Activated naive CD4-positive, alpha-beta T cell treated with anti-CD3 and anti-CD28 coated beads, Interleukin-2, amount 50 U/mL, for 24 hours (primary cell): ENCODE results near the gene UCN2.
A peak's percentile ranks its signal among the peaks of the same experiment; 100 is the strongest.

Experiments used
- H3K27ac Mint-ChIP-seq: one replicate; pipeline ENCODE4 v1.8.0; 2021; ENCODE audit warnings: mild to moderate bottlenecking, mixed read lengths
- H3K27me3 Mint-ChIP-seq: one replicate; pipeline ENCODE4 v1.8.0; 2021; ENCODE audit warnings: mixed read lengths
- H3K36me3 Mint-ChIP-seq: one replicate; pipeline ENCODE4 v1.8.0; 2021; ENCODE audit warnings: mixed read lengths
- H3K4me1 Mint-ChIP-seq: one replicate; pipeline ENCODE4 v1.8.0; 2021; ENCODE audit warnings: mixed read lengths
- H3K4me3 Mint-ChIP-seq: one replicate; pipeline ENCODE4 v1.8.0; 2021; ENCODE audit warnings: mild to moderate bottlenecking, mixed read lengths
- H3K9me3 Mint-ChIP-seq: one replicate; pipeline ENCODE4 v1.8.0; 2021; ENCODE audit warnings: mixed read lengths

Gene UCN2, protein sequence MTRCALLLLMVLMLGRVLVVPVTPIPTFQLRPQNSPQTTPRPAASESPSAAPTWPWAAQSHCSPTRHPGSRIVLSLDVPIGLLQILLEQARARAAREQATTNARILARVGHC

DNA sequence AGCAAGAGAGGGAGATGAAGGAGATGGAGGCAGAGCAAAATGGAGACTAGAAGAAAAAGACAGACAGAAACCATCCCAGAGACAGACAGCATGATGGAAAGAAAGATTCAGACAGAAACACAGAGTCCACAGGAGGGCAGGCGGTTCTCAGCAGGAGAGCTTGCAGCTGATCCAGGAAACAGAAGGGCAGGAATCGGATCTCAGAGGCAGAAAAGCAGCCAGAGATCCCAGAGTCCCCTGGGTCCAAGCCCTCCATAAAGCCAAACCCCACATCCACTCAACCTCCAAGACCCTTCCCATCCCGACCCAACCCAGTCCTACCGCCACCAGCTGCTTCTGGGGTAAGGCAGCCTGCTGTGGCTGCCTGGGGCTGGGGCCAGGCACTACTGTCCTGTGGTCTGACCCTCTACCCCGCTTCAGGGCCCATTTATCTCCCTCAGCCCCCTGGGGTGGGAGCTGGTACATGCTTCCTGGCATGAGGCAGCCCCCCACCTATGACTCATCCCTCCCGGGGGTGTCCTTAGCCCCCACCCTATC lies at the start of gene UCN2:
Gene UCN2 (minus strand): TSS at position 400 of the 537 bp plus-strand sequence. CDS start 657 bp downstream, outside the sequence.
- Mint-ChIP-seq H3K4me1 (peaks cover 4% of the 10 kb centered on the region), H3K27me3 (no peaks in the 10 kb centered on the region)

DNA sequence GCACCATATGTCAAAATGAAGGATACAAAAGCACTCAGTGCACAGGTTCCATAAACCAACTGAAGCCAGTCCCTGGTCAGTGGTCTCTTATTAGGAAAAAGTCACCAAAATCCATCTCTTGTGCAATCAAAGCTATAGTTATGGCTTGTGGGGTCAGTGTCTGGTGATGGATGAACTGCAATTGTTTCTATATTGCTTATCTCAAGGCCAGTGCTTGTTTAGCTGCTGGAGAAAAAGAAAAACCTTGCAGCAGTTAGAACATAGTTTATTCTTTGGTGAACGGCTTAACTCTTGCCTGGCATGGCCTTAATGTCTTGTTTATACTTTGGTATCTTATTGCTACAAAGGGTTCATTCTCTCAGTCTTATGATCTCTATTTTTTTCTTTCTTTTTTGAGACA lies 48.7 kb upstream of the UCN2 start:
- no peaks in the 10 kb centered on the region for H3K9me3 Mint-ChIP-seq
- H3K4me3 Mint-ChIP-seq = no peak overlapping the region
- H3K27me3 Mint-ChIP-seq = no peaks in the 10 kb centered on the region
- peaks cover 4% of the 10 kb centered on the region for H3K36me3 Mint-ChIP-seq
- H3K4me1 Mint-ChIP-seq = peaks cover 16% of the 10 kb centered on the region
- no peak overlapping the region for H3K27ac Mint-ChIP-seq

More for the DNA sequence above, at the start of gene UCN2:
- H3K36me3 Mint-ChIP-seq = no peaks in the 10 kb centered on the region
- H3K9me3 Mint-ChIP-seq = no peaks in the 10 kb centered on the region
- H3K27ac Mint-ChIP-seq = peak within 1 kb of the TSS; percentile 17
- no peak within 1 kb of the TSS for H3K4me3 Mint-ChIP-seq

DNA sequence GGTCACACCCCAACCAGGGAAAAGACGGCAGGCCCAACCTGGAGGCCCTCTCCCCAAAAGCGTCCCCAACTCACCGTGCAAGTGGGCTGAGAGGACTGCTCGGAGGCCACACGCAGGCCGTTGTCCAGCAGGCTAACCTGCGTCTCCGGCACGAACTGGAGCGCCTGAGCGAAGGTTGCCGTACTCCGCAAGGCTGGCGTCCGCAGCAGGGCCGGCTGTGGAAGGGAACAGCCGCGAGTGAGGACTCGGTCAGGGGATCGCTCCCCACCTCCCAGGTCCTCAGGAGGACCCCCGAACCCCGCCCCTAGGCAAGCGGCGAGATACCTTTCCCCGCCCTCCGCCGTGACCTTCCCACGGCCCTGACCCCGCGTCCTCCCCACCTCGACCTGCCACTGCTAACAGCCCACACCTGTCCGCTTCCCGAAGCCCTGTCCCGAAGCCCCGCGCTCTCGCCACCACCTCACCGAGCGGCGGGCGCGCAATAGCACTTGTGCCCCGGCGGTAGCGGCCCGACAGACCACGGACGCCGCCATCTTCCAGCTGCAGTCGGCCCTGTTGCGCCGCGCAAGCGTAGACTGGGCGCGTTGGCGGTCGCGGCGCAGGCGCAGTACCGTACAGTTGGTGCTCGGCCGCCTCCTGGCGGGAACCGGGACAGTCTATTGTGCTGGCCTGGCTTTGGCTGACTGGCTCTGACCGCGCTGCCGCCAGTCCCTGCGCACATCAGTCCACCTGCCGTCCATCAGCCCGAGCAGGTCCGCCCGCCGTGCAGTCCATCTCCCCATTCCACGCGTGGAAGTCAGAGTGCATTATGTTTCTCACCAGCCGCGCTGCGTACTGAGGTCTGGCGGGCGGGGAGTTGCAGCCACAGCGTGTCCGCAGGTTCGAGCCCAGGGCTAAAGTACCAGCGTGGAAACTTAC lies 45.8 kb upstream of the UCN2 start, which contains the start of gene UQCRC1:
Gene UQCRC1 (minus strand): TSS at position 559 of the 918 bp plus-strand sequence. CDS start 26 bp downstream, at position 533.
- no peaks in the 10 kb centered on the region for H3K27me3 Mint-ChIP-seq
- peak within 1 kb of the TSS; percentile 99 for H3K4me3 Mint-ChIP-seq
- H3K4me1 Mint-ChIP-seq = peaks cover 16% of the 10 kb centered on the region
- peaks cover 6% of the 10 kb centered on the region for H3K36me3 Mint-ChIP-seq
- no peaks in the 10 kb centered on the region for H3K9me3 Mint-ChIP-seq
- peak within 1 kb of the TSS; percentile 99 for H3K27ac Mint-ChIP-seq

- no peaks in the 10 kb centered on the region for H3K9me3 Mint-ChIP-seq
- H3K27ac Mint-ChIP-seq = no peak overlapping the region
- peaks cover 16% of the 10 kb centered on the region for H3K4me1 Mint-ChIP-seq
- no peaks in the 10 kb centered on the region for H3K27me3 Mint-ChIP-seq
- no peak overlapping the region for H3K4me3 Mint-ChIP-seq
- H3K36me3 Mint-ChIP-seq = peaks cover 10% of the 10 kb centered on the region
Observed at GRCh38 chr3:48607519-48607918, 43.9 kb upstream of the UCN2 start.

GRCh38 chr3:48601622-48601994 lies 38.0 kb upstream of the UCN2 start:
- Mint-ChIP-seq H3K27ac (no peak overlapping the region), H3K36me3 (peaks cover 7% of the 10 kb centered on the region)

GRCh38 chr3:48600711-48601621 lies 37.4 kb upstream of the UCN2 start:
- Mint-ChIP-seq H3K36me3 (peaks cover 7% of the 10 kb centered on the region), H3K9me3 (no peaks in the 10 kb centered on the region), H3K27ac (no peak overlapping the region), H3K4me3 (no peak overlapping the region), H3K4me1 (no peaks in the 10 kb centered on the region), H3K27me3 (no peaks in the 10 kb centered on the region)

More at GRCh38 chr3:48601622-48601994, 38.0 kb upstream of the UCN2 start:
- H3K9me3 Mint-ChIP-seq = no peaks in the 10 kb centered on the region
- H3K4me1 Mint-ChIP-seq = no peaks in the 10 kb centered on the region
- H3K4me3 Mint-ChIP-seq = no peak overlapping the region
- H3K27me3 Mint-ChIP-seq = no peaks in the 10 kb centered on the region

DNA sequence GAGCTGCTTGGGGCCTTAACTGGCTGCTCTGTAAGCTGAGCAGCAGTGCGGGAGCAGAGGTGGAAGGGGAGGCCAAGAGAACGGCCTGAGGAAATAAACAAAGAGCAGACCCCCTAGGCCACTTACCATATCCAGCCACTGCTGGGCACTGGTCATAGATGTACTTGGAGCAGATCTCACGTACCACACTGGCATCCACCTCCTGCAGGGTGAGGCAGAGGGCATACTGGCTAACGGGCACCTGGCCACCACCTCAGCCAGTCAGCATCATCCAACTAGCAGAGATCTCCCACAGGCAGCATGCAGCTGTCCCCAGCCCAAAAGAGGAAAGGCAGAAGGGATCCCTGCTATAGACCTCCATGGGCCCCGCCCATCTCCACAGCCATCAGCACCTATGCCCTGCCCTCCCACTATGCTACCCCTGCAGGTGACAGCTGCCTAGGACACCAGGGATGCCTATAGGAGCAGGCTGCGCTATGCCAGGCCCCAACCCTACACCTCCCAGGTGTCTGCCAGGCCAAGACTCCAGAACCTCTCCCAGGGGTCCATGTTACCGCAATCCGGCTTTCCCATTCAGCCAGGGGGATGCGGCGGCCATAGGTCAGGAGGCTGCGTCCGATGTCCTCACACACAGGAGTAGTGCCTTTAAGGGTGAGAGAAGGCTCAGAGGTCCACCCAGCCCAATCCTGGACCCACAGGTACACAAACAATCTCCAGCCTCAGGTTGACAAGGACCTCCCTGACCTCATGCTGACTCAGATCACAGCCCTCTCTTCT lies 36.1 kb upstream of the UCN2 start:
- no peaks in the 10 kb centered on the region for H3K27me3 Mint-ChIP-seq
- H3K27ac Mint-ChIP-seq = no peak overlapping the region
- no peak overlapping the region for H3K4me3 Mint-ChIP-seq
- no peaks in the 10 kb centered on the region for H3K4me1 Mint-ChIP-seq
- H3K36me3 Mint-ChIP-seq = peaks cover 7% of the 10 kb centered on the region
- no peaks in the 10 kb centered on the region for H3K9me3 Mint-ChIP-seq

DNA sequence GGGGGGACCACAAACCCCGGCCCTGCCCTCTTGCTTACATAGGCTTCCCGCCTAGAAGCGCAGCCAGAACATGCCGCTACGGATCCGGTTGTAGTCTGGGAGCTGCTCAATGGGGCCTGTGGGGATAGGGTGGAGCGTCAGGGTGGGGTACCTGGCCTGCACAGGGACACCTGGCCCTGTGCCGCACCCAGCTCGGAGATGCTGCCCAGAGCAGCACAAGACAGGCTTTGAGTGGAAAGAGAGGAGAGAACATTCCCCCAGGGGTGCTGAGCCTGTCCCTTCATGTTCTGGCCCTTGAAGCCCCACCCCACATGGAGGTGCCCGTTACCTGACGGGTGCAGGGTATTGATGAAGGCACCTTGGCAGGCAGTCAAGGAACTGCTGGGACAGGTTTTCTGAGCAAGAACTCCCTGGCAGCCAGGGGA lies 35.5 kb upstream of the UCN2 start:
- H3K27ac Mint-ChIP-seq = no peak overlapping the region
- H3K9me3 Mint-ChIP-seq = no peaks in the 10 kb centered on the region
- peaks cover 6% of the 10 kb centered on the region for H3K36me3 Mint-ChIP-seq
- peaks cover 2% of the 10 kb centered on the region for H3K27me3 Mint-ChIP-seq
- H3K4me3 Mint-ChIP-seq = no peak overlapping the region
- H3K4me1 Mint-ChIP-seq = no peaks in the 10 kb centered on the region

DNA sequence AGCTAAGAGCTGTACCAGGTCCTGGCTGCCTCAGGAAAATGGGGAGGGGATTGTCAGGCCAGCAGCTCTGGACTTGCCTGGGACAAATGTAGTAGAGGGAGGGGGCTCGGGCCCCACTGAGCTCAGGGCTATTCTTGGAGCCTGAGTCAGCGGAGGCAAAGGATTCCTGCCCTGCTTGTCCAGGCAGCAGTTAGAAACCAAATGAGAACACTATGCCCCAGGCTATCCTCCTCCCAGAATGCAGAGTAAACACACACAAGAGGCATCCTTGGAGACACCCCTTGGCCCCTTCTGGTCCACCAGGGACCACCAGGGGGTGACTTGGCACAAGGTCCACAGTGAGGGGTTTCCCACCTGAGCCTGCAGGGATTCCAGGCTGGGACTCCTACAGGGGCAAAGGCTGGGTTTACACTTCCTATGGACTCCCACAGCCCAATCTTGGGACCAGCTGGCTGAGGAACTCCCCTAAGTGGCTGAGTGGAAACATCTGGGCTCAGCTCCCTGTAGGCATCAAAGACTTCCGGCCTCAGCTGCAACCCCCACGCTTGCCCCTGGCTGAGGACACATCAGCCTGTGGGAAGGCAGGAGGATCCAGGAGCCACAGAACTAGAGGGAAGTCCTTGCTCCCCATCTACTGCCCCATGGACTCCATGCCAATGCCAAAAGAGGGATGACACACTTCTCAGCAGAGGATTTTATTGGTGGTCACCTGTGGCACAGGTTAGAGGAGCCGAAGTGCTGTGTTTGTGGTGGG lies 34.9 kb upstream of the UCN2 start:
- Mint-ChIP-seq H3K4me1 (no peaks in the 10 kb centered on the region), H3K9me3 (no peaks in the 10 kb centered on the region), H3K27me3 (peaks cover 2% of the 10 kb centered on the region), H3K36me3 (peaks cover 6% of the 10 kb centered on the region), H3K4me3 (no peak overlapping the region), H3K27ac (no peak overlapping the region)

- Mint-ChIP-seq H3K36me3 (peaks cover 2% of the 10 kb centered on the region), H3K9me3 (no peaks in the 10 kb centered on the region), H3K4me1 (no peaks in the 10 kb centered on the region), H3K27ac (peak overlapping the region; percentile 41), H3K27me3 (peaks cover 4% of the 10 kb centered on the region), H3K4me3 (no peak overlapping the region)
Observed at GRCh38 chr3:48597408-48597800, 33.8 kb upstream of the UCN2 start.

DNA sequence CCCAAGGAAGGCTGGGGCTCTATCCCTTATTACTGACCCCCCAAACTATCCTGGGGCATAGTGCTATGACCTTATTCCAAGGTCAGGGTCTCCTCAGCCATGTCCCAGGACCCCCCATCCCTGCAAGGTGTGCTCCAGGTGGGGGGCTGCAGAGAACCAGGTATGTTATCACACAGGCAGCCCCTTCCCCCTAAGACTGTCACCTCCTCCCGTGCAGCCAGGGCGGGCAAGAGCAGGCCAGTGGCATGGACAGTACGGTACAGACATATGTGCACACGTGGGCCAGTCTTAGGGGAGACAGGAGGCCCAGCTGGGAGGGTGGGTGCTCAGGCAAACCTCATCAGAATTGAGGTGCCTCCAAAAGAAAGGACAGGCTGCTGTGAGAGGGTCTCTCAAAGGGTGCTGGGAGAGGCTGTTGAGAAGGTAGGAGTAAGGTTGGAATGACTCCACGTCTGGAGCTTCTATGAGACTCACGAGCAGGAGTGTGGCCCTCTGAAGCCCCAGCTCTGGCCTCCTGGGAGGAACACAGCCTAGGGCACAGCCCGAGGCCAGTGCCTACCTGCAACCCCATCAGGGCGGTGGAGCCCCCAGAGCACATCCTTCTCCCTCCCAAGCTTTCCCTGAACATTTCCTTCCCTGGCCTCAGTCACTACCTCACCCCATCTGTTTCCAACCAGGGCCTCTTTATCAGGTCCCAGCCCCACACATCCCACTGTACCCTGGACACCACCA lies 33.3 kb upstream of the UCN2 start:
- Mint-ChIP-seq H3K36me3 (no peaks in the 10 kb centered on the region), H3K27me3 (peaks cover 4% of the 10 kb centered on the region), H3K4me1 (no peaks in the 10 kb centered on the region), H3K27ac (no peak overlapping the region), H3K9me3 (no peaks in the 10 kb centered on the region), H3K4me3 (no peak overlapping the region)

DNA sequence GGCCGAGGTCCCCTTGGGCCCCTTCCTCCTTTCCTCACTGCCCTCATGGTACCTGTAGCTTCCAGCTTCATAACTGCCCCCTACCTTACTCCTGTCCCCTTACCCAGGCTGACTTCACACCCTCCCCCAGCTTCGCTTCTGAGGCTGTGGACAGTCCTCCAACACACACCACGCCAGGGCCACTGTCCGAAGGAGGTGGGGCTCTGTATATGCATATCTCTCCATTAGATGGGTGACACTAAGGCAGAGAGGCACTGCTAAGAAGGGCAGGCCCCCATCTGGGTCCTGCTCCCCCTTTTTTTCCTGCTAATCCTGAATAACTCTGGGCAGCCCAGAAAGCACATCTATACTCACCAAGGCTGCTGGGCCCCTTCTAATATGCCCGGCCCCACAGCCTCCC lies 32.6 kb upstream of the UCN2 start:
- no peaks in the 10 kb centered on the region for H3K9me3 Mint-ChIP-seq
- H3K27ac Mint-ChIP-seq = no peak overlapping the region
- H3K4me3 Mint-ChIP-seq = no peak overlapping the region
- H3K27me3 Mint-ChIP-seq = peaks cover 4% of the 10 kb centered on the region
- no peaks in the 10 kb centered on the region for H3K4me1 Mint-ChIP-seq
- H3K36me3 Mint-ChIP-seq = no peaks in the 10 kb centered on the region

DNA sequence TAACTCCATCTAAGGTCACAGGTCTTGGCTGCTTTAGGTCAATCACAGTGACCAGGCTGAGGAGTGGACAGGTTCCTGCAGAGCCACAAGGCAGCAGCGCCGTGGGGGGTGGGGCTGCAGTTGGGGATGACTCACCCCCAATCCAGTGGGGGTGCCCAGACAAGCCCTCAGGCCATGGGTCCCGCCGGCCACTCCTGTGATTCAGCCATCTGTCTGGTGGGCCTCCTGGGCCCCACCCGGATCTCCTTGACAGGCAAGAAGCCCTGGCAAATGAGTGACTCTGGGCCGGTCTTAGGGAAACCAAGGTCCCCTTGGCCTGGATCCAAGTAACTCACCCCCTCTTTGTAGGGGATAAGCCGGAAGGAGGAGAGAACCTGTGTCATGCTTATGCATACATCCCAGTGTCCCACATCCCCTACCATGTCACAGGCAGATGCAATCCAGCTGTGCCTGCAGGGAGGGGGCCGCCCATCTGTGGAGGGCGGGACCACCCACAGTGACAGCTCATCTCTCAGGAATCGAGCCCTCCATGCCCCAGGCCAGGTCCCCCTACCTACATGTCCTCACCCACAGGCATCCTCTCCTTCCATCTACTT lies 32.0 kb upstream of the UCN2 start:
- Mint-ChIP-seq H3K36me3 (no peaks in the 10 kb centered on the region), H3K9me3 (no peaks in the 10 kb centered on the region), H3K27ac (no peak overlapping the region), H3K27me3 (peaks cover 7% of the 10 kb centered on the region), H3K4me1 (no peaks in the 10 kb centered on the region), H3K4me3 (no peak overlapping the region)
